MM.1S (cell line): Measurements from ENCODE around the gene ANXA2.

Experiments used
- DNase-seq: peaks from one replicate; pipeline ENCODE4 v3.0.0-alpha.2; 2015
- H2AFZ ChIP-seq: fragments of 300-600 bp; sonication (generic); 2 replicates; pipeline ENCODE4 v1.6.0; 2016; ENCODE audit warnings: antibody characterized with exemption, low read length
- H3F3A ChIP-seq: fragments of 300-600 bp; sonication (generic); 2 replicates; pipeline ENCODE4 v1.6.1; 2016; ENCODE audit warnings: mild to moderate bottlenecking, antibody characterized with exemption, low read length, moderate library complexity, mixed read lengths; ENCODE audit not compliant: insufficient read depth
- H3K27ac ChIP-seq: fragments of 300-600 bp; sonication (generic); 2 replicates; pipeline ENCODE4 v1.5.1; 2016; ENCODE audit warnings: mild to moderate bottlenecking, low read length
- H3K27me3 ChIP-seq: fragments of 300-600 bp; sonication (generic); replicated peaks from 2 replicates; pipeline ENCODE4 v1.6.0; 2016; ENCODE audit warnings: low read length; ENCODE audit not compliant: insufficient read depth
- H3K36me3 ChIP-seq: fragments of 300-600 bp; sonication (generic); replicated peaks from 2 replicates; pipeline ENCODE4 v1.6.1; 2016; ENCODE audit warnings: mild to moderate bottlenecking, low read length, mixed read lengths; ENCODE audit not compliant: insufficient read depth
- H3K4me1 ChIP-seq: fragments of 300-600 bp; sonication (generic); 2 replicates; pipeline ENCODE4 v1.6.1; 2016; ENCODE audit warnings: low read length, mixed read lengths
- H3K4me2 ChIP-seq: fragments of 300-600 bp; sonication (generic); 2 replicates; pipeline ENCODE4 v1.6.0; 2016; ENCODE audit warnings: low read depth, low read length
- H3K4me3 ChIP-seq: fragments of 300-600 bp; sonication (generic); 2 replicates; pipeline ENCODE4 v1.5.1; 2016; ENCODE audit warnings: low read length, mixed read lengths
- H3K79me2 ChIP-seq: fragments of 300-600 bp; sonication (generic); 2 replicates; pipeline ENCODE4 v1.6.1; 2016; ENCODE audit warnings: mixed run types, low read length, mixed read lengths
- H3K9ac ChIP-seq: fragments of 300-600 bp; sonication (generic); 2 replicates; pipeline ENCODE4 v1.6.1; 2016; ENCODE audit warnings: low read length, mixed read lengths
- H3K9me2 ChIP-seq: fragments of 300-600 bp; sonication (generic); replicated peaks from 2 replicates; pipeline ENCODE4 v1.6.1; 2016; ENCODE audit warnings: mild to moderate bottlenecking, low read length, mixed read lengths; ENCODE audit not compliant: insufficient read depth
- H3K9me3 ChIP-seq: fragments of 300-600 bp; sonication (generic); replicated peaks from 2 replicates; pipeline ENCODE4 v1.6.1; 2016; ENCODE audit warnings: mild to moderate bottlenecking, low read length, mixed read lengths; ENCODE audit not compliant: insufficient read depth
- H4K20me1 ChIP-seq: fragments of 300-600 bp; sonication (generic); 2 replicates; pipeline ENCODE4 v1.6.1; 2016; ENCODE audit warnings: mild to moderate bottlenecking, low read length, moderate library complexity, mixed read lengths; ENCODE audit not compliant: insufficient read depth
- EZH2 ChIP-seq: fragments of 300-600 bp; sonication (generic); optimal IDR thresholded peaks from 2 replicates; pipeline ENCODE3; 2017; ENCODE audit warnings: low read depth, mild to moderate bottlenecking, antibody characterized with exemption, low read length, mixed read lengths
- EZH2phosphoT487 ChIP-seq: fragments of 300-600 bp; sonication (generic); IDR thresholded peaks from 2 replicates; pipeline ENCODE4 v1.6.1; 2018; ENCODE audit warnings: antibody characterized with exemption, low read length
- TF ChIP-seq, protein P1 (sequence below): fragments of 300-600 bp; sonication (generic); IDR thresholded peaks from 2 replicates; pipeline ENCODE4 v1.5.1; 2016; ENCODE audit warnings: antibody characterized with exemption, low read length, mixed read lengths

Gene ANXA2

DNA sequence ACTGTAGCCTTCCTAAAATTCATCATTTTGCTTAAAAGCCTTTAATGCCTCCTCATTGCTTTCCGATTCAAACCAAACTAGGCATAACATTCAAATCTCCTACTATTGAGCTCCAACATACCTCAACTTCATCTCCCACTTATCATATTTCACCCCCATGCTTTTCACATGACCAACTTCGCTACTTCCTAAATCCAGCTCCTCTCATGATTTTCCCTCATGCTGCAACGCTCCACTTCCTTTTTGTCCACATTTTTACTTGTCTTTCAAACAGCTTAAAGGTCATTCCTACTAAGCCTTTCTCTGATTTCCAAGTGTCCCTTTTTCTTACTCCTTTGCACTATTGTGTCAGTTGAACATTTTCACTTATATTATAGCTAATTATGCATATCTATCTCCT lies 20.3 kb upstream of the ANXA2 start:
- H3F3A ChIP-seq = no peaks in the 10 kb centered on the region
- no peaks in the 10 kb centered on the region for H3K36me3 ChIP-seq
- H4K20me1 ChIP-seq = no peaks in the 10 kb centered on the region
- H3K4me3 ChIP-seq = no peak overlapping the region
- no peaks in the 10 kb centered on the region for H3K79me2 ChIP-seq
- H3K4me1 ChIP-seq = peaks cover 5% of the 10 kb centered on the region
- H2AFZ ChIP-seq = no peak overlapping the region
- no peaks in the 10 kb centered on the region for H3K27me3 ChIP-seq
- no peak overlapping the region for H3K27ac ChIP-seq
- H3K9ac ChIP-seq = no peak overlapping the region
- no peaks in the 10 kb centered on the region for H3K9me2 ChIP-seq
- H3K4me2 ChIP-seq = no peak overlapping the region
- H3K9me3 ChIP-seq = no peaks in the 10 kb centered on the region
- TF ChIP-seq EZH2phosphoT487 (no peak), EZH2 (no peak)
- TF ChIP-seq, protein P1, sequence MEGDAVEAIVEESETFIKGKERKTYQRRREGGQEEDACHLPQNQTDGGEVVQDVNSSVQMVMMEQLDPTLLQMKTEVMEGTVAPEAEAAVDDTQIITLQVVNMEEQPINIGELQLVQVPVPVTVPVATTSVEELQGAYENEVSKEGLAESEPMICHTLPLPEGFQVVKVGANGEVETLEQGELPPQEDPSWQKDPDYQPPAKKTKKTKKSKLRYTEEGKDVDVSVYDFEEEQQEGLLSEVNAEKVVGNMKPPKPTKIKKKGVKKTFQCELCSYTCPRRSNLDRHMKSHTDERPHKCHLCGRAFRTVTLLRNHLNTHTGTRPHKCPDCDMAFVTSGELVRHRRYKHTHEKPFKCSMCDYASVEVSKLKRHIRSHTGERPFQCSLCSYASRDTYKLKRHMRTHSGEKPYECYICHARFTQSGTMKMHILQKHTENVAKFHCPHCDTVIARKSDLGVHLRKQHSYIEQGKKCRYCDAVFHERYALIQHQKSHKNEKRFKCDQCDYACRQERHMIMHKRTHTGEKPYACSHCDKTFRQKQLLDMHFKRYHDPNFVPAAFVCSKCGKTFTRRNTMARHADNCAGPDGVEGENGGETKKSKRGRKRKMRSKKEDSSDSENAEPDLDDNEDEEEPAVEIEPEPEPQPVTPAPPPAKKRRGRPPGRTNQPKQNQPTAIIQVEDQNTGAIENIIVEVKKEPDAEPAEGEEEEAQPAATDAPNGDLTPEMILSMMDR = no peak
- no peak for DNase-seq

DNA sequence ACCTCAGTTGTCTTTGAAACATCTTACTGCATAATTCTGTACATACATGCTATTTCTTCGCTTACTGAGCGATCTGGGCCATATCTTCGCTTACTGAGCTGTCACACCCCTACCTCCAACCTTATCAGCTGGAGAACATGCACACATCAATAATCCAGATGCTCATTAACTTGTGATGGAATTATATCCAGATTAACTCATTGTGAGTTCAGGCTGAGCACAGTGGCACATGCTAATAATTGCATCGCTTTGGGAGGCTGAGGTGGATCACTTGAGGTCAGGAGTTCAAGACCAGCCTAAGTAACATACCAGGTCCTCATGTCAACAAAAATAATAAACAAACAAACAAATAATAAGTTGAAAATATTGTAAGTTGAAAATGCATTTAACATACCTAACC lies 19.3 kb upstream of the ANXA2 start:
- Histone ChIP-seq H3K27ac (no peak overlapping the region), H3K36me3 (no peaks in the 10 kb centered on the region), H4K20me1 (no peaks in the 10 kb centered on the region), H3K9me2 (no peaks in the 10 kb centered on the region), H2AFZ (no peak overlapping the region), H3K27me3 (no peaks in the 10 kb centered on the region), H3K4me3 (no peak overlapping the region), H3K9ac (no peak overlapping the region), H3K9me3 (no peaks in the 10 kb centered on the region), H3K4me1 (no peaks in the 10 kb centered on the region), H3F3A (no peaks in the 10 kb centered on the region), H3K79me2 (no peaks in the 10 kb centered on the region), H3K4me2 (no peak overlapping the region)
- DNase-seq = no peak
- TF ChIP-seq, protein P1 = no peak
- TF ChIP-seq EZH2phosphoT487 = no peak
- no peak for TF ChIP-seq EZH2

DNA sequence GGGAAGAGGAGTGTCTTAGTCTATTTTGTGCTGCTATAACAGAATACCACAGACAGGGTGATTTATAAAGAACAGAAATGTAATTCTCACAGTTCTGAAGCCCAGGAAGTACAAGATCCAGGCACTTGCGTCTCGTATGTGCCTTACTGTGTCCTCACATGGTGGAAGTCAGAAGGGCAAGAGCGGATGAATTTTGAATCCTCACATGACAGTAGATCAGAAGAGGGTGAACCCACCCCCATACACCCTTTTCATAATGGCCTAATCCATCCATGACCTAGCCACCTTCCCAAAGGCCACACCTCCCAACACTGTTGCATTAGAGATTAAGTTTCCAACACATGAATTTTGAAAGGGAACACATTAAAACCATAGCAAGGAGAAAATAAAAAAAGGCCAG lies 18.7 kb upstream of the ANXA2 start:
- no peak overlapping the region for H3K4me3 ChIP-seq
- no peak overlapping the region for H3K4me2 ChIP-seq
- no peaks in the 10 kb centered on the region for H3K9me2 ChIP-seq
- no peaks in the 10 kb centered on the region for H3K4me1 ChIP-seq
- H3K79me2 ChIP-seq = no peaks in the 10 kb centered on the region
- no peak for DNase-seq
- no peaks in the 10 kb centered on the region for H4K20me1 ChIP-seq
- TF ChIP-seq, protein P1 = no peak
- TF ChIP-seq EZH2phosphoT487 (no peak), EZH2 (no peak)
- H3K36me3 ChIP-seq = no peaks in the 10 kb centered on the region
- no peaks in the 10 kb centered on the region for H3K9me3 ChIP-seq
- H3K9ac ChIP-seq = no peak overlapping the region
- H3K27ac ChIP-seq = no peak overlapping the region
- no peak overlapping the region for H2AFZ ChIP-seq
- no peaks in the 10 kb centered on the region for H3F3A ChIP-seq
- no peaks in the 10 kb centered on the region for H3K27me3 ChIP-seq
